A673 (cell line): Measurements from ENCODE around the gene TMEM116.
"Not testable (repeated sequence)": the region's sequence is repeated elsewhere in the genome, so short reads cannot be mapped to it uniquely, and the experiment has no call there.

Experiments
- EZH2 ChIP-seq: fragments of 200-600 bp; sonication (generic); IDR thresholded peaks from 2 replicates; pipeline ENCODE4 v1.6.1; 2017; ENCODE audit warnings: borderline replicate concordance, low read depth, mild to moderate bottlenecking, mixed read lengths, antibody characterized with exemption, low read length; ENCODE audit not compliant: poor library complexity, severe bottlenecking
- TF ChIP-seq, protein P1 (sequence below): fragments of 300-800, 200-600 bp; sonication (generic); conservative IDR thresholded peaks from 2 replicates; pipeline ENCODE4 v1.5.1; 2017; ENCODE audit warnings: low read depth, mild to moderate bottlenecking, antibody characterized with exemption, low read length, moderate library complexity, mixed read lengths

DNA sequence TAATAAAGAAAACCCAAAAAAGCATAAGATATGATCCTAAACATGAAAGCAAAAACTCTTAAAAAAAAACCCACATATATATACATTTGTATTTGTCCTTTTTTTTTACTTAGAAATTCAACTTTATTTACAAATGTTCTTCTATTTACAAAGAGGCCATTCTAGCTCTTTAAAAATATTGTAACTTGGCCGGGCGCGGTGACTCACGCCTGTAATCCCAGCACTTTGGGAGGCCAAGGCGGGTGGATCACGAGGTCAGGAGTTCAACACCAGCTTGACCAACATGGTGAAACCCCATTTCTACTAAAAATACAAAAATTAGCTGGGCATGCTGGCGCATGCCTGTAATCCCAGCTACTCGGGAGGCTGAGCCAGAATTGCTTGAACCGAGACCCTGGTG is 13.8 kb downstream of the TMEM116 start:
- TF ChIP-seq, protein P1, sequence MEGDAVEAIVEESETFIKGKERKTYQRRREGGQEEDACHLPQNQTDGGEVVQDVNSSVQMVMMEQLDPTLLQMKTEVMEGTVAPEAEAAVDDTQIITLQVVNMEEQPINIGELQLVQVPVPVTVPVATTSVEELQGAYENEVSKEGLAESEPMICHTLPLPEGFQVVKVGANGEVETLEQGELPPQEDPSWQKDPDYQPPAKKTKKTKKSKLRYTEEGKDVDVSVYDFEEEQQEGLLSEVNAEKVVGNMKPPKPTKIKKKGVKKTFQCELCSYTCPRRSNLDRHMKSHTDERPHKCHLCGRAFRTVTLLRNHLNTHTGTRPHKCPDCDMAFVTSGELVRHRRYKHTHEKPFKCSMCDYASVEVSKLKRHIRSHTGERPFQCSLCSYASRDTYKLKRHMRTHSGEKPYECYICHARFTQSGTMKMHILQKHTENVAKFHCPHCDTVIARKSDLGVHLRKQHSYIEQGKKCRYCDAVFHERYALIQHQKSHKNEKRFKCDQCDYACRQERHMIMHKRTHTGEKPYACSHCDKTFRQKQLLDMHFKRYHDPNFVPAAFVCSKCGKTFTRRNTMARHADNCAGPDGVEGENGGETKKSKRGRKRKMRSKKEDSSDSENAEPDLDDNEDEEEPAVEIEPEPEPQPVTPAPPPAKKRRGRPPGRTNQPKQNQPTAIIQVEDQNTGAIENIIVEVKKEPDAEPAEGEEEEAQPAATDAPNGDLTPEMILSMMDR, result not testable (repeated sequence)
- not testable (repeated sequence) for TF ChIP-seq EZH2
